Stimulated activated naive CD8-positive, alpha-beta T cell treated with anti-CD3 and anti-CD28 coated beads, Interleukin-15, amount 100 ng/mL, for 72 hours (primary cell): Measurements from ENCODE around the gene CLPTM1L.
"Not testable (repeated sequence)": the region's sequence is repeated elsewhere in the genome, so short reads cannot be mapped to it uniquely, and the experiment has no call there.

Experiments
- ATAC-seq: fragments of 150-1000 bp; cut with Tn5 transposase; 2 replicates; pipeline ENCODE4 v1.10.0; 2021; ENCODE audit warnings: mild to moderate bottlenecking, moderate library complexity
- DNase-seq, 2 donors: peaks; one replicate each; pipeline ENCODE4 v3.0.0; 2021 to 2022
- H3K27ac Mint-ChIP-seq, 2 donors: one replicate each; pipeline ENCODE4 v1.8.0; 2022; ENCODE audit warnings: mild to moderate bottlenecking in 2 of 2, mixed read lengths in 2 of 2, moderate library complexity in 2 of 2
- H3K27me3 Mint-ChIP-seq: one replicate; pipeline ENCODE4 v1.8.0; 2022; ENCODE audit warnings: mixed read lengths
- H3K4me1 Mint-ChIP-seq: one replicate; pipeline ENCODE4 v1.8.0; 2022; ENCODE audit warnings: mild to moderate bottlenecking, mixed read lengths
- H3K4me3 Mint-ChIP-seq, 2 donors: one replicate each; pipeline ENCODE4 v1.8.0; 2022; ENCODE audit warnings: mild to moderate bottlenecking in 2 of 2, mixed read lengths in 2 of 2, moderate library complexity in 1 of 2
- H3K9me3 Mint-ChIP-seq, 2 donors: one replicate each; pipeline ENCODE4 v1.8.0; 2022; ENCODE audit warnings: mixed read lengths in 2 of 2

CLPTM1L gene

DNA sequence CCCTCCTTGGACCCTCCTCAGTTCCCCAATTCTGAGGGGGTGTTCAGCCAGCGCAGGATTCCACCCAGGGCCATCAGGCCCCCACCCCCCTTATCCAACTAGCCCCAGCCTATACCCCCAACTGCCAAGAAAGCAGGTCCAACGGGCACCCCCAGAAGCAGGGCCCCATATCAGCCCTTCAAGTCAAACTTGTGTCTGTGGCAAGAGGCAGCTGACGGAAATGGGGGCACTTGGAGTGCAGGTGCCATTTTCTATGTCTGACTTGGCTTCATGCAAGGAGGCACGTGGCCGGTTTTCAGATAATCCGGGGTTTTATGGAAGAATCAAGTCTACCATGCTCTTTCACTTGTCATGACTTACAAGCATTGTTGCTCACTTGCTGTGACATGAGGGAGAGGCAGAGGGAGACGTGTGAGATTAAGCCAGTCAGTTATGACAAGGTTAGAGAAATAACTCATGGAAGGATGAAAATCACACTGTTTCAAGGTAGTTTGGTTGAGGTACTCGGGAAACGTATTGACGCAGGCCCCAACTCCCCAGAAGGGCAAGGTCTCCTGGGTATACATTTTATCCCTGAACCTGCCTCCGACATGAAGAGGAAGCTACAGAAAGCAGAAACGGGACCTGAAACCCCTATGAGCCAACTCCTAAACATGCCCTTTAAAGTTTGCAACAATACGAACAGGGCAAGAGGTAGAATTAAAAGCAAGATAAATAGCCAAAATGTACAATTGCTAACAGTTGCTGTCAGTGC is 26.5 kb upstream of the CLPTM1L start:
- no peak overlapping the region for H3K27ac Mint-ChIP-seq
- ATAC-seq (no peak), DNase-seq (no peak)
- no peak overlapping the region for H3K4me3 Mint-ChIP-seq
- no peaks in the 10 kb centered on the region for H3K4me1 Mint-ChIP-seq
- no peaks in the 10 kb centered on the region for H3K9me3 Mint-ChIP-seq
- H3K27me3 Mint-ChIP-seq: peaks cover 2% of the 10 kb centered on the region

DNA sequence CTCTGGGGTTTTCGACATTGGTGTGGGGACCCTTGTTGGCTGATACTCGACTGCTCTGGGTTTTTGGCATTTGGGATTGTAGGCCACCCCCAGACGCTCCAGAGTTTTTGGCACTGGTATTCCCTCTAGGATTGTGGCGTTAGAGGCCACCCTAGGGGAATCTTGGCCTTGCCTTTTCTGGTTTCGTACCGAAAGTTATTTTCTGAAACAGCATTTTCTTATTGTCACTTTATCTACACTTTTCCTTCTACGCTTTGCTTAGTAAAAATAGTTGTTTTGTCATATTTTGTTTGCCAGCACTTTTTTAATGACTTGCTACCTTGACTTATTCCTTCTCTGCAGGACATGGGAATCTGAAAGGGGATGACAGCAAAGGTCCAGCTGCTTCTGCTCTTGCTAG is 25.1 kb upstream of the CLPTM1L start:
- Mint-ChIP-seq H3K4me3 (no peak overlapping the region), H3K4me1 (no peaks in the 10 kb centered on the region)

DNA sequence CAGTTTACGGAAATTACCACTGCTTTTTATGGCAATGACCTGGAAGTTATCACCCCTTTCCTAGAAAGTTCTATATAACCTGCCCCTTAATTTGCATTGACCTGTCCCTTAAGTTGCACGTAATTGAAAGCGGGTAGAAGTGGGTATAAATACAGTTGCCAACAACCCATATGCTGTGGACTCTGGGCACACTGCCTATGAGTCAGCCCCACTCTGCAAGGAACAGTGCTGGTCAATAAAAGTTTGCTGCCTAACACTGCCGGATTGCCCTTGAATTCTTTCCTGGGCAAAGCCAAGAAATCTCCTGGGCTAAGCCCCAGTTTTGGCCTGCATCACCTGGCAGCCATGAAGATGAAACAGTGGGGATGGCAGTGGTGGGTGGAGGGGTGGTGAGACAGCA is 23.9 kb upstream of the CLPTM1L start:
- no peaks in the 10 kb centered on the region for H3K4me1 Mint-ChIP-seq
- no peak for ATAC-seq

More for the DNA sequence above, 25.1 kb upstream of the CLPTM1L start:
- H3K27ac Mint-ChIP-seq: no peak overlapping the region
- ATAC-seq (no peak), DNase-seq (no peak)
- peaks cover 7% of the 10 kb centered on the region for H3K27me3 Mint-ChIP-seq
- no peaks in the 10 kb centered on the region for H3K9me3 Mint-ChIP-seq

DNA sequence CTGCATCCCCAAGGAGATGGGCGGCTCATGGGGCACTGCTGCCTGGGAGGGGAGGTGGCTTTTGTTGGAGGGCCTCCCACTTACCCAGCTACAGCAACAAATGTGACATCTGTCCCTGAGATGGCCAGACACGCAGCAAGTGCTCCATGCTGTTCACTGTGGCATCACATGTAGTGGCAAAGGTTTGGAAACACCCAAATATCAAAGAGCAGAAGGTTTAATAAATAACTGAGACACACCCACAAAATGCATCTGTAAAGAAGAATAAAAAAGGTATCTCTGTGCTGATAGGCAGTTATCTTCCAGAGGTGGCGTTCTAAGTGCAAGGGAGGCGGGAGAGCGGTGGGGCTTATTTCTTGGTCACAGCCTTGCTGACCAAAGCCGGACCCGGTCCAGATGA is 23.3 kb upstream of the CLPTM1L start:
- Mint-ChIP-seq H3K9me3 (no peaks in the 10 kb centered on the region), H3K4me3 (no peak overlapping the region), H3K4me1 (no peaks in the 10 kb centered on the region), H3K27ac (no peak overlapping the region), H3K27me3 (peaks cover 22% of the 10 kb centered on the region)
- DNase-seq (no peak), ATAC-seq (no peak)

More for the DNA sequence above, 23.9 kb upstream of the CLPTM1L start:
- Mint-ChIP-seq H3K27ac (no peak overlapping the region), H3K27me3 (peaks cover 17% of the 10 kb centered on the region), H3K4me3 (no peak overlapping the region), H3K9me3 (no peaks in the 10 kb centered on the region)
- no peak for DNase-seq

DNA sequence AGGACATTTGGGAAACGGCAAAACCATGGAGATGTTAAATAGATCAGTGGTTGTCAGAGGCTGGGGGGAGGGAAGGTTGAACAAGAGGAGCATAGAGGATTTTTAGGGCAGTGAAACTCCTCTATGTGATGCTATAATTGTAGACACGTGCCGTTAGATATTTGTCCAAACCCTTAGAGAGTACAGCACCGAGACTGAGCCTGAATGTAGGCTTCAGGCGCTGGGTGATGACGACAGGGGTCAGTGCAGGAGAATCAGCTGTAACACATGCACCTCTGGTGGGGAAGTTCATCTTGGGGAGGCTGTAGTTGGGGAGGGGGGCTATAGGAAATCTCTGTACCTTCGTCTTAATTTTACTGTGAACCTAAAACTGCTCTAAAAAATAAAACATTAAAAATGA is 22.2 kb upstream of the CLPTM1L start:
- DNase-seq (no peak), ATAC-seq (no peak)
- H3K4me1 Mint-ChIP-seq: no peaks in the 10 kb centered on the region
- H3K4me3 Mint-ChIP-seq: no peak overlapping the region
- peaks cover 33% of the 10 kb centered on the region for H3K27me3 Mint-ChIP-seq
- no peaks in the 10 kb centered on the region for H3K9me3 Mint-ChIP-seq
- H3K27ac Mint-ChIP-seq: no peak overlapping the region

DNA sequence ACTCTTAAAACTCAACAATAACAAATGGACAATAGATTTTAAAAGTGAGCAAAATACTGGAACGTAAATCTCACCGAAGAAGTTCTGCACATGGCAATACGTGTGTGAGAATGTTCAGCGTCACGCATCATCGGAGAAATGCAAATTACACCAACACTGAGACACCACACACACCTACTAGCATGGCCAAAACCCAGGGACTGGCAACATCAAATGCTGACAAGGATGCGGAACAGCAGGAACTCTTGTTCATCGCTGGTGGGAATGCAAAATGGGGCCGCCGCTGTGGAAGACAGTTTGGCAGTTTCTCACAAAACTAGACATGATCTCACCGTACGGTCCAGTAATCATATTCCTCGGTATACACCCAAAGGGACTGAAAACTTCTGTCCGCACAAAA is 21.6 kb upstream of the CLPTM1L start:
- Mint-ChIP-seq H3K4me3 (no peak overlapping the region), H3K27ac (no peak overlapping the region), H3K4me1 (no peaks in the 10 kb centered on the region), H3K9me3 (no peaks in the 10 kb centered on the region), H3K27me3 (peaks cover 35% of the 10 kb centered on the region)
- no peak for ATAC-seq
- DNase-seq: no peak

DNA sequence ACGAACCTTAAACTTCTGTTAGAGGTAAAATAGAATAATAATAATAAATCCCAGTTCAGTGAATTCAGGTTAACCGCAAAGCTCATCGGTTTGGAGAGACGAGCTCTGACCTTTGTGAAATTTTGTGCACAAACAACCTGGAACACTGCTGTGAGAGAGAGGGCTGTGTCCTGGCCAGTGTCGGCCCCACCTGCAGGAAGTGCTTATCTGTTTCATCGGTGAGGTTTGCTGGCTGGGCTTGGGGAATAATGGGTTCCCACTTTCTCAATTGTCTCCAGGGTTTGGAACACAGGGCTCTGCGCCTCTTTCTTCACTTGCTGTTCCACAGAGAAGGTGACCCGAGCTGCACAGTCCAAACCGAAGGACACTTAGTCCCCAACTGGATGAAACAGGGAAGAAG is 19.3 kb upstream of the CLPTM1L start:
- ATAC-seq: no peak
- Mint-ChIP-seq H3K4me1 (no peaks in the 10 kb centered on the region), H3K9me3 (no peaks in the 10 kb centered on the region), H3K27me3 (peaks cover 35% of the 10 kb centered on the region), H3K4me3 (no peak overlapping the region), H3K27ac (no peak overlapping the region)
- no peak for DNase-seq

DNA sequence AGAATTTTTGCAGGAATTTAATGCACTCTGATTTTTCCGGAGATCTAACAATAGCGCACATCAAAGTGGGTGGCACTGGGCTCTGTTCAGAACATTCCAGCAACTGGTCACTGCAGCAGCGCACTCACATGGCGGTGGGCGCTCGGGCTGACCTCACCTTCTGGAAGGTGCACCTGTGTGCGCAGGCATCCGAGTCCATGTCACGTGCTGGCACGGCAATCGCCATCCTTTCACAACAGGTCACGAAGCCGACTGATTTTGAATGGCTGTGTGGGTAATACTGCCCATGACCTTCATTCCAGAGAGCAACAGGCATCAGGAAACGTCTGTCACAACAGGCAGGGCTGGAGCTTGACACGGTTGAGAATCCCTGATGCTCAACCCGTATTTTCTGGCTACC is 18.7 kb upstream of the CLPTM1L start:
- no peak overlapping the region for H3K4me3 Mint-ChIP-seq
- H3K27ac Mint-ChIP-seq: no peak overlapping the region
- no peaks in the 10 kb centered on the region for H3K4me1 Mint-ChIP-seq

DNA sequence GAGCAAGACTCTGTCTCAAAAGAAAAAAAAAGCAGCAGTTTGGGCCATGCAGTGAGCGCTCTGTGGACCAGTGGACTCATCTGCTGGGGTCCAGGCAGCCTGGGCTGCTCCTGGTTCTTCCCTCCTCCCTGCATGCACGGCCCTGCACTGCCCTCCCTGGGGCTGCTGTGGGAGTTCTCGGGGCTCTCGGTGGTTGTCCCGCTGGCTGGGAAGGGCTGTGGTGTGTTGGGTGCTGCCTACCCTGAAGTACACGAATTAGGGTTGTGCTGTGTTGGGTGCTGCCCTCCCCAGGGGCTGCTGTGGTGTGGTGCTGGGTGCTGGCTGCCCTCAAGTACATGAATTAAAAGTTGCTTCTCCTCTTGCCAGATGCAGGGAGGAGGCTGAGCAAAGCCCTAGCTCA is 18.3 kb upstream of the CLPTM1L start:
- ATAC-seq: no peak
- Mint-ChIP-seq H3K4me3 (no peak overlapping the region), H3K27me3 (peaks cover 35% of the 10 kb centered on the region), H3K27ac (no peak overlapping the region), H3K9me3 (no peaks in the 10 kb centered on the region), H3K4me1 (no peaks in the 10 kb centered on the region)
- DNase-seq: no peak

More for the DNA sequence above, 18.7 kb upstream of the CLPTM1L start:
- Mint-ChIP-seq H3K9me3 (no peaks in the 10 kb centered on the region), H3K27me3 (peaks cover 35% of the 10 kb centered on the region)
- ATAC-seq: no peak
- DNase-seq: no peak

DNA sequence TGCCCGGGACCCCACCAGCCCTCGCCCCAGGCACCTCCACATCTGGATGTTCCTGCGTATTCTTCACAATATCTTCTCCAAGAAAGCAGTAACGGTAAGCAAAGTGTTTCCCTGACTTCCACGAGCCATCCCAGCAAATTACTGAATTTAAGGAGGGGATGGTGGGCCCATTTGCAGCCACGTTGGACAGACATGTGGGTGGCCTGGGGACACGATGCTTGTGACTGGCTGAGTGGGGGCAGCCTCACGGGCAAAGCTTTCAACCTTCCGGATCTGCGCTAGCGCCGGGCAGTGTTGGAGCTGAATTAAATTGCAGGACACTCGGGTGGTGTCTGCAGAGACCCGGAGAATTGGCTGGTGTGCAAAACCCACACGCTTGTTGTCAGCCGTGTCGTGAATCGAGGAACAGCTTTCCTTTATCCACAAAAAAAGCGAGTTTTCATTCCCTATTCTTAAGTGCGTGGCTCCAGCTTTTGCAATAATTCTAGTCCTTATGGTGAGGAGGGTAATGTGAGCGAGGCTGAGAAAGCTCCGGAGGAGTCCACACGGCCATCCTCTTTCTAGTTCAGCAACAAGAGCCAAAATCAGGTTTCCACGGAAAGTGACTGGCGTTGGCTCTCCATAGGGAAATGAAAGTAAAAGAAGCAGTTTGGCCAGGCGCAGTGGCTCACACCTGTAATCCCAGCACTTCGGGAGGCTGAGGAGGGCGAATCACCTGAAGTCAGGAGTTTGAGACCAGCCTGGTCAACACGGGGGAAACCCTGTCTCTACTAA is 17.5 kb upstream of the CLPTM1L start:
- Mint-ChIP-seq H3K4me3 (no peak overlapping the region), H3K27ac (no peak overlapping the region), H3K27me3 (peaks cover 35% of the 10 kb centered on the region), H3K9me3 (no peaks in the 10 kb centered on the region), H3K4me1 (no peaks in the 10 kb centered on the region)
- ATAC-seq: no peak
- DNase-seq: no peak

DNA sequence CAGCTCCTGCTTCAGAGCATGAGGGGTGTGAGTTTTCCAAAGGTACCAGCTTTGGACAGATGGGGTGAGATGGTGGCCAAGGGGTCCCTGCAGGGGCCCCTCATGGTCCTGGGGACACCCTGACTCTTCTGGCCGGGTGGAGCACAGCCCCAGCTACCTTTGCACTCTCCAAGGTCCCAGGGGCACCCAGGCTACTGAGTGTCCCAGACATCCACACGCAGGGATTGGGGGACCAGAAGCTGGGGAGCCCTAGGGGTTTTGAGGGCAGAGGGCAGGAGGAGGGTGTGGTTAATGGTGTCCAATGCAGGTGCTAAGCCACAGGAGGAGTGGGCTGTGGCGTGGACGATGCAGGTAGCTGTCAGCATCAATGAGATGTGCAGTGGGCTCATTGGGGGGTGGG is 16.0 kb upstream of the CLPTM1L start:
- Mint-ChIP-seq H3K27me3 (peaks cover 28% of the 10 kb centered on the region), H3K4me1 (no peaks in the 10 kb centered on the region), H3K4me3 (no peak overlapping the region), H3K9me3 (no peaks in the 10 kb centered on the region), H3K27ac (no peak overlapping the region)
- ATAC-seq (no peak), DNase-seq (no peak)

DNA sequence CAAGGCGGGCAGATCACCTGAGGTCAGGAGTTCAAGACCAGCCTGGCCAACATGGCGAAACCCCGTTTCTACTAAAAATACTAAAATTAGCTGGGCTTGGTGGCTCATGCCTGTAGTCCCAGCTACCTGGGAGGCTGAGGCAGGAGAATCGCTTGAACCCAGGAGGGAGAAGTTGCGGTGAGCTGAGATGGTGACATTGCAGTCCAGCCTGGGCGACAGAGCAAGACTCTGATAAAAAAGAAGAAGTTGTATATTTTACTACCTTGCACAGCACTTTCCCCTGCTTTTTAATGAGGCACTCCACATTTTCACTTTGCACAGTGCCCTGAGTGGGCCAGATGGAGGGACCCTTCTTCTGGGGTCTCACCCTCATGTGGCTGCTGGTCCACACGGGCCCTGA is 15.5 kb upstream of the CLPTM1L start:
- not testable (repeated sequence) for H3K4me1 Mint-ChIP-seq, ATAC-seq, H3K4me3 Mint-ChIP-seq, H3K9me3 Mint-ChIP-seq, H3K27ac Mint-ChIP-seq, DNase-seq
- peaks cover 28% of the 10 kb centered on the region for H3K27me3 Mint-ChIP-seq

DNA sequence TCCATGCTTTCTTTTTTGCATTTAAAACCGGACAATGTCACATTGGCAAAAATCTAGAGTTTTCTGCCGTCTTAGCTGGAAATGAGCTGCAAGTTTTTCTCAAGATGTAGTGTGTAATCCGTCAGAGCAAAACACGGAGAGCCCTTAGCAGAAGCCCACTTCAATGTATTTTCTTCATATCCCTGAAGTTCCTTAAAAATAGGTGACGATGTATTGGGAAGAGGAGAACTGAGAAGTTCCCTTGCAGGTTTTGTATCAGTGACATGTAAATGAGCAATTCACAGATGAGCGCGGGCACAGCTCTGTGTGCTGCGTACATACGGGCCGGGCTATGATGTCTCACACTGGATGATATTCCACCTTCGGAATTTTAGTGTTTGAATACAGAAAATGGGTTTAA is 14.8 kb upstream of the CLPTM1L start:
- Mint-ChIP-seq H3K9me3 (no peaks in the 10 kb centered on the region), H3K4me1 (no peaks in the 10 kb centered on the region), H3K27me3 (peaks cover 28% of the 10 kb centered on the region), H3K27ac (no peak overlapping the region), H3K4me3 (no peak overlapping the region)
- no peak for DNase-seq
- ATAC-seq: no peak

DNA sequence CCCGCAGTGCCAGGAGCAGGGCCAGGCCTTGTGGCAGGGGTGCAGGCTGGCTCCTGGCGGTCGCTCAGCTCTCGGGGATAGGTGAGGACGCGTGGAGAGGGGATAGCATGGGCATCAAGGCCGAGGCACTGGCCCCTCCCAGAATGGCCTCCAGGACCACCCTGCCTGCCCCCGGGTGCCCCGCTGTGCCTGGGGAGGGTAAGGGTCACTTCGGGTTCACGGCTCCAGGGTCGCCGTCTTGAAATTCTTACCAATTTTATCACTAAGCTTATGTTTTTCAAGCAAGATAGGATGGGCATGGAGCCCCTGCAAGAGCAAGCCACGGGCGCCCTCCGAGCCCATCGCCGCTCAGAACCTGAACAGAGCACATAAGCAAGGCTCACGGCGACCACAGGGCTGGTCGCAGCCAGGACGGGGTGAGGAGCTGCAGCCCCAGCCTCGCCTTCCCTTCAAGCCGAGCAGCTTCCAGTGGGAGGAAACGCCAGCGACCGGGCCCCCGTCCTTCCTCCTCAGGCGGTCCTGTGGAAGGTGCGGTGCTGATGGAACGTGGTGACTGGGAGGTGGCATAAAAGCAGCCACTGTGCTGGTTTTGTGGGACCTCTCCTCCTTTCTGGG is 14.2 kb upstream of the CLPTM1L start:
- Mint-ChIP-seq H3K9me3 (no peaks in the 10 kb centered on the region), H3K4me1 (no peaks in the 10 kb centered on the region), H3K4me3 (no peak overlapping the region), H3K27me3 (peaks cover 22% of the 10 kb centered on the region), H3K27ac (no peak overlapping the region)
- DNase-seq (no peak), ATAC-seq (no peak)

DNA sequence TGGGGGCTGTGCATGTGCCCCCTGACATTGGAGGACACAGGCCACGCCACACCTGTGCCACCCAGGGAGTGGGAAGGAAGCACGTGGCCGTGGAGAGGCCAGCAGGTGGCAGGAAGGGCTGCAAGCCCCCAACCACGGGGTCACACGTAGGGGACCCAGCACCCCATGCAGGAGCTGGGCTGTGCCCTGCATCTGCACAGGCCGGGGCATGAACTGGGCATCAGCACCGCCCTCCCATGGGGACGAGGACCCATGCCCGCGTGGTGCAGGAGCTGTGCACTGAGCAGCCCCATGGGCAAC is 13.8 kb upstream of the CLPTM1L start:
- Mint-ChIP-seq H3K4me1 (no peaks in the 10 kb centered on the region), H3K27me3 (peaks cover 18% of the 10 kb centered on the region), H3K4me3 (no peak overlapping the region), H3K27ac (no peak overlapping the region), H3K9me3 (no peaks in the 10 kb centered on the region)
- DNase-seq (no peak), ATAC-seq (no peak)

DNA sequence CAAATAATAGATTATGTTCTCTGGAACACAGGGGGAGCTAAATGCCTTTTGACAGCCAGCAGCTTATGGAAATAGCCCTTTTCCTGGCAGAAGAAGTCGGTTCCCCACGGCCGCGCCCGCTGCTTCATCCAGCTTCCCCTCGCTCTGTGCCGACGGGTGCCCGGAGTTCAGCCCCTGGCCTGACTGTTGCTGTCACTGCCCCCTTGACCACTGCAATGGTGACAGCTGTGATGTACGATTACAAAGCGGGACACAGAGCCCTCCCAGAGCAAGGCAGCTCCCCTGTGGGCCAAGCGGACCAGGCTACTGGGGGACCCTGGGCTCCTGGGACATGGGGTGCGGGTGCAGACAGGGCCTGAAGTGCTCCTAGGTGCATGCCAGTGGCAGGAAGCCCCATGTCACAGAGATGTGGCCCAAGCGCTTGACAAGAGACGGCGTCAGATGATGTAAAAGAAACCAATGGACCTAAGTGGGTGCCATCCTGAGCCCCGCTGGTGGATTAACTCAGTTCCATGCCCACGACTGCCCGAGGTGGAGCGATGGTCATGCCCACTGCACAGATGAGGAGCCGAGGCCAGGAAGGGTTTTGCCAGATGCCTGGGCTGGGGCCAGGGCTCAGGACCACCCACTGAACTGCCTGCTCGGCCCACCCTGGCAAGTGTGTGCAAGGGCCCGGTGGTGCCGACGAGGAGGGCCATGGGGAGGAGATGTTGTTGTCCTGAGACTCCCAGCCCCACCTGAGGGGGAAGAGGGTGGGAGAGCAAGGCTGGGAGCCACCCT is 13.2 kb upstream of the CLPTM1L start:
- H3K4me1 Mint-ChIP-seq: no peaks in the 10 kb centered on the region
- H3K27ac Mint-ChIP-seq: no peak overlapping the region
- DNase-seq (no peak), ATAC-seq (no peak)
- H3K27me3 Mint-ChIP-seq: peaks cover 12% of the 10 kb centered on the region
- H3K4me3 Mint-ChIP-seq: no peak overlapping the region
- H3K9me3 Mint-ChIP-seq: no peaks in the 10 kb centered on the region
